ENCODE data around the gene MRPS6. TPM values are rescaled to one million over a fixed set of nuclear protein-coding genes. Genes with fewer than 3 reads are reported as not detected.

MRPS6 gene
- total and polyA plus RNA-seq, 2 of the 4 experiments (the other 2 are of a cell fraction): 7.5 to 35.1 TPM

DNA sequence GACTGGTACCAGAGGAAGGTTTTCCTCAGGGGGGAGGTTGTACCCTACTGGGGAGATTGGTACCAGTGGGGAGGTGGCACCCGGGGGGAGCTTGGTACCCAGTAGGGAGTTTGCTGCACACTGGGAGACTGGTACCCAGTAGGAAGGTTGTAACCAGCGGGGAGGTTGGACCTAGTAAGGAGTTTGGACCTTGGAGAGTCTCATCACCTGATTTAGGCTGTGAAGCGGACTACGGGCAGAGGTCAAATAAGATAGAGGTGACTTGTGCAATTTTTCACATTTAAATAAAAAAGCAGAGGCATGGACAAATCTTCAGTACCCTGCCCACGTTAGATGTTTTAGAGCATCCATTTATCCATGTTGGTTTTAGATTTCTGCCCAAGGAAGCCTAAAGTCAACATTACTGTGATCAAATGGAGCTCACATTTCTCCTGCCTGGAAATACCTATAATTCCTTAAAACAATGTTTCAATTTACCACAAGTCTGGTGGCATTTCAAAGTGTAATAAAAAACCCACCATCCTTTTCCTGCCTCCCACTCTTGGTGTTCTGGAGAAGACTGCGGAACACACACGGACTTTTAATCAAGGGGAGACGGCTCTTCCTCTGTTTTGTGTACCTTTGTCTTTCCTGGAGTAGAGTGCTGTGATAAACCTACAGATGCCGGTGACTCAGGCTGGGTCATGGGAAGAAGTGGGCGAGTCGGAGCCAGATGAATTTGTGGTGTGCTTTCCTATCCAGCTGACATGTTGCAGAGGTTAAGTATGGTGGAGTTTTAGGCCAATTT, 36.2 kb upstream of the MRPS6 start:
- no peaks in the 10 kb centered on the region for H3K4me1 ChIP-seq (ENCODE audit: control insufficient read depth, insufficient read depth, low read length)
- no peaks in the 10 kb centered on the region for H3K9me3 ChIP-seq (ENCODE audit: control insufficient read depth, insufficient read depth, low read length)
- no peaks in the 10 kb centered on the region for H3K36me3 ChIP-seq (ENCODE audit: control insufficient read depth, insufficient read depth, low read length)
- no peak overlapping the region for H2BK120ac ChIP-seq (ENCODE audit: low read depth, low read length)
- no peak overlapping the region for H3K23ac ChIP-seq (ENCODE audit: low read depth, low read length)
- no peak overlapping the region for H3K4me3 ChIP-seq (ENCODE audit: insufficient read depth, low read depth, low read length)
- H2BK5ac ChIP-seq (ENCODE audit: low read depth, low read length, poor library complexity, severe bottlenecking): no peak overlapping the region
- ChIA-PET CTCF (no interaction called here), POLR2A (ENCODE audit: unreplicated experiment) (interaction anchor here (0.5 kb wide), 1 partner anchor 80 kb away, joined by 3 read pairs; no protein-coding TSS in a partner anchor)
- H3K27me3 ChIP-seq (ENCODE audit: control insufficient read depth, insufficient read depth, low read length): 0 out of 2 replicates have a peak, but pooled peaks cover 2% of the 10 kb centered on the region
- H2AFZ ChIP-seq (replicated peaks; ENCODE audit: low read length, poor library complexity): no peak overlapping the region
- H4K8ac ChIP-seq (ENCODE audit: low read depth in 2 of 2, low read length in 2 of 2): no peak overlapping the region
- no peak overlapping the region for H2BK20ac ChIP-seq (ENCODE audit: low read depth, low read length)
- no peak overlapping the region for H2AK5ac ChIP-seq (ENCODE audit: low read depth, low read length)
- H3K9me1 ChIP-seq (ENCODE audit: insufficient read depth, low read length): no peaks in the 10 kb centered on the region; the same call in 1 of the 2 replicates
- ATAC-seq (ENCODE audit: low read depth) (no peak; the same call in 1 of the 2 replicates), DNase-seq (peak; percentile 75)
- in situ Hi-C loops (cut with MboI; ENCODE audit: low sequenced_read_pairs) (no loop called here), dilution Hi-C loops (cut with HindIII; ENCODE audit: low sequenced_read_pairs, unreplicated experiment) (no loop called here), intact Hi-C loops (cut with micrococcal nuclease) (no loop called here)
- H3K4ac ChIP-seq (ENCODE audit: low read depth, low read length): no peak overlapping the region
- H3K9ac ChIP-seq (ENCODE audit: low read depth, low read length): no peak overlapping the region
- no TSS peak for BruUV-seq (replicated peaks)
- no peaks in the 10 kb centered on the region for H3K79me1 ChIP-seq (ENCODE audit: low read depth in 1 of 2, low read length in 2 of 2)
- H4K91ac ChIP-seq (ENCODE audit: insufficient read depth, low read depth, low read length): no peak overlapping the region
- no peak overlapping the region for H2BK15ac ChIP-seq (ENCODE audit: low read depth, low read length)
- H3K27ac ChIP-seq (ENCODE audit: insufficient read depth, low read length): no peak overlapping the region
- H4K5ac ChIP-seq (ENCODE audit: low read depth, low read length): no peak overlapping the region
- no peak overlapping the region for H3K18ac ChIP-seq (ENCODE audit: low read depth, low read length)
- H3K56ac ChIP-seq (ENCODE audit: extremely low read depth, insufficient read depth, low read length): no peak overlapping the region
- no peaks in the 10 kb centered on the region for H4K20me1 ChIP-seq (ENCODE audit: insufficient read depth, low read length)
- H3K4me2 ChIP-seq (ENCODE audit: low read depth, low read length): no peak overlapping the region
- H3K14ac ChIP-seq (replicated peaks; ENCODE audit: low read depth, low read length): no peak overlapping the region
- H2AK9ac ChIP-seq (replicated peaks; ENCODE audit: low read depth, low read length, poor library complexity): no peak overlapping the region
- TF ChIP-seq BHLHE40 (IDR thresholded peaks at IDR 0.05; ENCODE audit: low read depth, low read length) (no peak), MAZ (IDR thresholded peaks at IDR 0.05; ENCODE audit: borderline replicate concordance, low read depth, low read length) (no peak), FOS (IDR thresholded peaks at IDR 0.05; ENCODE audit: low read depth, low read length) (0 out of 2 replicates have a peak, but pooled peaks have one; percentile 3)
- TF ChIP-seq, protein P1, sequence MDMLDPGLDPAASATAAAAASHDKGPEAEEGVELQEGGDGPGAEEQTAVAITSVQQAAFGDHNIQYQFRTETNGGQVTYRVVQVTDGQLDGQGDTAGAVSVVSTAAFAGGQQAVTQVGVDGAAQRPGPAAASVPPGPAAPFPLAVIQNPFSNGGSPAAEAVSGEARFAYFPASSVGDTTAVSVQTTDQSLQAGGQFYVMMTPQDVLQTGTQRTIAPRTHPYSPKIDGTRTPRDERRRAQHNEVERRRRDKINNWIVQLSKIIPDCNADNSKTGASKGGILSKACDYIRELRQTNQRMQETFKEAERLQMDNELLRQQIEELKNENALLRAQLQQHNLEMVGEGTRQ (IDR thresholded peaks at IDR 0.05; ENCODE audit: low read depth, low read length): no peak
- WGBS, 2 experiments (ENCODE audit: extremely low coverage in 2 of 2, insufficient read length in 1 of 2): no CpG with 5 or more reads among the region's 11 CpGs
